OCI-LY3 (cell line): Measurements from ENCODE around the gene MSI2.

ENCODE experiments used
- EZH2phosphoT487 ChIP-seq: fragments of 200-600 bp; shearing (Covaris generic); IDR thresholded peaks from 2 replicates; pipeline ENCODE4 v1.6.1; 2018; ENCODE audit warnings: antibody characterized with exemption, mixed run types, low read depth
- TF ChIP-seq, protein P1 (sequence below): fragments of 200-600, 300-600 bp; sonication (generic); IDR thresholded peaks from 2 replicates; pipeline ENCODE4 v1.5.1; 2014; ENCODE audit warnings: antibody characterized with exemption, low read length, low read depth

DNA sequence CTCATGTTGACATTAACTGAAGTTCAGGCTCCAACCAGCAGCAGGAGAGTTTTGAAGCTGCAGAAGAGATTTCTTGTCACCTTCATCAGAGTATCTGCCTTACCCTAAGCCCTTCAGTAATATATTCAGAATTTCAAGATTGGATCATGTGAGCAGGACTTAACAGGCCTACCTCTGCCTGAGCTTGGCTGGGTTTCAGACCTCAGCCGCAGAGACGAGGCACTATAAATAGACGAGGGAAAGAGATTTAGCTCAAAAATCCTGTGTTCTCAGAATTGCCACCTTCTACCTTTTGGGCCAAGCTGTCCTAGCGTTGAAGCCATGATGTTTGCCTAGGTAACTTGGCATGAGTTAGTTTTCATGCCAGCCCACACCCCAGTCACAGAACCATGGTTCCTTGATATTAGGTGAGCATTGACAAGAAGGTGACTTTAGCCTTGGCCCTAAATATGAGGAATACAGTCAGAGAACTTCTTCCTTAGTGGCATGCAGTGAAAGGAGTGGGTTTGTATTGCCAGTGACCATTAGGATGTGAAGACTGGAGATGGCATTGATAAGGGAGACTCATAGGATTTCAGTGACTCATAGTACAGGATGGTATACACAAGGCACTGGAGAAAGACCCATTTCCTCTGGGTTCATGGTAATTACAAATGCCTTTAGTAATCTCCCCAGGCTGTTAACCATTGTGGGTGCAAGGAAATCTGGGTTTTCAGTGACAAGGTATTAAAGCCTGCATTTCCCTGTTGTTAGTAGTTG, 224.3 kb downstream of the MSI2 start:
- TF ChIP-seq, protein P1, sequence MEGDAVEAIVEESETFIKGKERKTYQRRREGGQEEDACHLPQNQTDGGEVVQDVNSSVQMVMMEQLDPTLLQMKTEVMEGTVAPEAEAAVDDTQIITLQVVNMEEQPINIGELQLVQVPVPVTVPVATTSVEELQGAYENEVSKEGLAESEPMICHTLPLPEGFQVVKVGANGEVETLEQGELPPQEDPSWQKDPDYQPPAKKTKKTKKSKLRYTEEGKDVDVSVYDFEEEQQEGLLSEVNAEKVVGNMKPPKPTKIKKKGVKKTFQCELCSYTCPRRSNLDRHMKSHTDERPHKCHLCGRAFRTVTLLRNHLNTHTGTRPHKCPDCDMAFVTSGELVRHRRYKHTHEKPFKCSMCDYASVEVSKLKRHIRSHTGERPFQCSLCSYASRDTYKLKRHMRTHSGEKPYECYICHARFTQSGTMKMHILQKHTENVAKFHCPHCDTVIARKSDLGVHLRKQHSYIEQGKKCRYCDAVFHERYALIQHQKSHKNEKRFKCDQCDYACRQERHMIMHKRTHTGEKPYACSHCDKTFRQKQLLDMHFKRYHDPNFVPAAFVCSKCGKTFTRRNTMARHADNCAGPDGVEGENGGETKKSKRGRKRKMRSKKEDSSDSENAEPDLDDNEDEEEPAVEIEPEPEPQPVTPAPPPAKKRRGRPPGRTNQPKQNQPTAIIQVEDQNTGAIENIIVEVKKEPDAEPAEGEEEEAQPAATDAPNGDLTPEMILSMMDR, result no peak
- TF ChIP-seq EZH2phosphoT487, result no peak
